Osteoblast (primary cell): ENCODE results near the gene GPC5. TPM values are rescaled to one million over a fixed set of nuclear protein-coding genes. Genes with fewer than 3 reads are reported as not detected.

Experiments used
- DNase-seq: peaks from one replicate; pipeline ENCODE4 v3.0.0; 2011; ENCODE audit warnings: low spot score, mixed read lengths; ENCODE audit not compliant: insufficient read length; ENCODE audit errors: missing footprints
- H2AFZ ChIP-seq: 2 replicates; pipeline ENCODE4 v1.6.0; 2011; ENCODE audit warnings: mild to moderate bottlenecking, low read length
- H3K27ac ChIP-seq: 2 replicates; pipeline ENCODE4 v1.5.1; 2011; ENCODE audit warnings: mild to moderate bottlenecking, low read depth, low read length, moderate library complexity
- H3K27me3 ChIP-seq: 2 replicates; pipeline ENCODE4 v1.6.0; 2012; ENCODE audit warnings: mild to moderate bottlenecking, control low read depth, inconsistent platforms, low read length, moderate library complexity; ENCODE audit not compliant: insufficient read depth
- H3K36me3 ChIP-seq: 2 replicates; pipeline ENCODE4 v1.5.1; 2011; ENCODE audit warnings: mild to moderate bottlenecking, low read length, control low read depth, moderate library complexity; ENCODE audit not compliant: insufficient read depth
- H3K4me1 ChIP-seq: 2 replicates; pipeline ENCODE4 v1.5.1; 2011; ENCODE audit warnings: mild to moderate bottlenecking, low read length, control low read depth, moderate library complexity; ENCODE audit not compliant: insufficient read depth
- H3K4me2 ChIP-seq: 2 replicates; pipeline ENCODE4 v1.6.0; 2011; ENCODE audit warnings: mild to moderate bottlenecking, low read length; ENCODE audit not compliant: insufficient read depth
- H3K4me3 ChIP-seq: fragments of 200-600 bp; sonication (generic); 3 replicates; pipeline ENCODE4 v1.5.1; 2012; ENCODE audit warnings: mild to moderate bottlenecking, low read length, inconsistent platforms; ENCODE audit not compliant: insufficient read depth
- H3K79me2 ChIP-seq: 2 replicates; pipeline ENCODE4 v1.6.0; 2012; ENCODE audit warnings: mild to moderate bottlenecking, low read length, control low read depth, inconsistent platforms; ENCODE audit not compliant: insufficient read depth
- H3K9me3 ChIP-seq: 2 replicates; pipeline ENCODE4 v1.5.1; 2011; ENCODE audit warnings: low read depth, low read length, control low read depth
- H4K20me1 ChIP-seq: 2 replicates; pipeline ENCODE4 v1.6.0; 2012; ENCODE audit warnings: mild to moderate bottlenecking, low read length, control low read depth; ENCODE audit not compliant: insufficient read depth
- CTCF ChIP-seq: IDR thresholded peaks from 2 replicates; pipeline ENCODE4 v1.5.1; 2011; ENCODE audit warnings: mild to moderate bottlenecking, low read depth, low read length, moderate library complexity; ENCODE audit errors: extremely low read depth
- total RNA-seq: library from RNA; depleted of rRNA; stranded (reverse); fragments of >200 nt; gene quantifications from 2 replicates; pipeline ENCODE4 v1.2.3, GENCODE V29; 2012

Gene GPC5
- total RNA-seq, 1 donor = 0.36 TPM

GRCh38 chr13:91704398-91704797 is 306.0 kb downstream of the GPC5 start:
- Histone ChIP-seq H3K4me1 (no peaks in the 10 kb centered on the region), H3K27ac (no peak overlapping the region), H3K4me3 (no peak overlapping the region), H3K4me2 (no peak overlapping the region), H3K27me3 (no peaks in the 10 kb centered on the region), H3K9me3 (no peaks in the 10 kb centered on the region), H2AFZ (no peak overlapping the region), H3K36me3 (no peaks in the 10 kb centered on the region), H4K20me1 (no peaks in the 10 kb centered on the region), H3K79me2 (no peaks in the 10 kb centered on the region)
- no peak for DNase-seq
- no peak for TF ChIP-seq CTCF

GRCh38 chr13:91708558-91708957 is 310.1 kb downstream of the GPC5 start:
- H2AFZ ChIP-seq = no peak overlapping the region
- H4K20me1 ChIP-seq = no peaks in the 10 kb centered on the region
- no peak for DNase-seq
- H3K36me3 ChIP-seq = no peaks in the 10 kb centered on the region
- H3K4me2 ChIP-seq = no peak overlapping the region
- no peaks in the 10 kb centered on the region for H3K4me1 ChIP-seq
- no peaks in the 10 kb centered on the region for H3K27me3 ChIP-seq
- no peak for TF ChIP-seq CTCF
- H3K27ac ChIP-seq = no peak overlapping the region
- H3K4me3 ChIP-seq = no peak overlapping the region
- H3K9me3 ChIP-seq = no peaks in the 10 kb centered on the region
- H3K79me2 ChIP-seq = no peaks in the 10 kb centered on the region

GRCh38 chr13:91709180-91709579 is 310.8 kb downstream of the GPC5 start:
- no peak for TF ChIP-seq CTCF
- Histone ChIP-seq H4K20me1 (no peaks in the 10 kb centered on the region), H3K9me3 (no peaks in the 10 kb centered on the region), H3K79me2 (no peaks in the 10 kb centered on the region), H3K36me3 (no peaks in the 10 kb centered on the region), H3K4me2 (no peak overlapping the region), H2AFZ (no peak overlapping the region), H3K4me3 (no peak overlapping the region), H3K4me1 (no peaks in the 10 kb centered on the region), H3K27me3 (no peaks in the 10 kb centered on the region), H3K27ac (no peak overlapping the region)
- no peak for DNase-seq

- no peak overlapping the region for H3K4me2 ChIP-seq
- no peak for TF ChIP-seq CTCF
- no peaks in the 10 kb centered on the region for H3K79me2 ChIP-seq
- no peak for DNase-seq
- no peaks in the 10 kb centered on the region for H3K36me3 ChIP-seq
- no peak overlapping the region for H3K4me3 ChIP-seq
- H3K9me3 ChIP-seq = no peaks in the 10 kb centered on the region
- no peak overlapping the region for H3K27ac ChIP-seq
- H3K4me1 ChIP-seq = no peaks in the 10 kb centered on the region
- no peaks in the 10 kb centered on the region for H4K20me1 ChIP-seq
- H3K27me3 ChIP-seq = no peaks in the 10 kb centered on the region
- H2AFZ ChIP-seq = no peak overlapping the region
Observed at GRCh38 chr13:91710733-91711132, 312.3 kb downstream of the GPC5 start.
